ENCODE measurements around the gene CYTH3. TPM values are rescaled to one million over a fixed set of nuclear protein-coding genes. Genes with fewer than 3 reads are reported as not detected.
"Not testable (repeated sequence)": the region's sequence is repeated elsewhere in the genome, so short reads cannot be mapped to it uniquely, and the experiment has no call there.

Gene CYTH3
- total RNA-seq, 2 experiments from 2014 or later = 1.2 to 1.7 TPM

GRCh38 chr7:6158424-6159096 lies 113.9 kb downstream of the CYTH3 start:
- POLR2A ChIA-PET = no interaction called here
- H3K4me1 Mint-ChIP-seq = peaks cover 23% of the 10 kb centered on the region
- DNase-seq = no peak
- H3K36me3 Mint-ChIP-seq (ENCODE audit: low read depth) = peaks cover 42% of the 10 kb centered on the region
- H3K27me3 Mint-ChIP-seq = no peaks in the 10 kb centered on the region
- H3K4me3 Mint-ChIP-seq = no peak overlapping the region
- H3K27ac Mint-ChIP-seq = no peak overlapping the region
- CTCF ChIA-PET = no interaction called here
- no peaks in the 10 kb centered on the region for H3K9me3 Mint-ChIP-seq

GRCh38 chr7:6157685-6158423 lies 114.6 kb downstream of the CYTH3 start:
- H3K36me3 Mint-ChIP-seq (ENCODE audit: low read depth) = peaks cover 46% of the 10 kb centered on the region
- no peaks in the 10 kb centered on the region for H3K9me3 Mint-ChIP-seq
- H3K27ac Mint-ChIP-seq = no peak overlapping the region

DNA sequence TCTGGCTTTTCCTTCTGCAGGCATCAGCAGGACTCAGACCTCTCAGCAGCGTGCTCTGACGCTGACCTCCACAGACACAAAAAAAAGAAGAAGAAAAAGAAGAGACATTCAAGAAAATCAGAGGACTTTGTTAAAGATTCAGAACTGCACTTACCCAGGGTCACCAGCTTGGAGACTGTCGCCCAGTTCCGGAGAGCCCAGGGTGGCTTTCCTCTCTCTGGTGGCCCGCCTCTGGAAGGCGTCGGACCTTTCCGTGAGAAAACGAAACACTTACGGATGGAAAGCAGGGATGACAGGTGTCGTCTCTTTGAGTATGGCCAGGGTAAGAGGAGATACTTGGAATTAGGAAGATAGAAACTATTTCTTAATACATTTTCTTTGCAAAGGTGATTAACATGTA lies 115.7 kb downstream of the CYTH3 start:
- no peaks in the 10 kb centered on the region for H3K27me3 Mint-ChIP-seq
- CTCF ChIA-PET = no interaction called here
- POLR2A ChIA-PET = no interaction called here
- H3K4me3 Mint-ChIP-seq = no peak overlapping the region
- no peaks in the 10 kb centered on the region for H3K9me3 Mint-ChIP-seq
- peaks cover 9% of the 10 kb centered on the region for H3K4me1 Mint-ChIP-seq
- no peak for DNase-seq
- peaks cover 54% of the 10 kb centered on the region for H3K36me3 Mint-ChIP-seq (ENCODE audit: low read depth)
- no peak overlapping the region for H3K27ac Mint-ChIP-seq

More at GRCh38 chr7:6157685-6158423, 114.6 kb downstream of the CYTH3 start:
- Mint-ChIP-seq H3K4me1 (peaks cover 18% of the 10 kb centered on the region), H3K27me3 (no peaks in the 10 kb centered on the region), H3K4me3 (no peak overlapping the region)
- no peak for DNase-seq
- POLR2A ChIA-PET = no interaction called here
- CTCF ChIA-PET = no interaction called here

GRCh38 chr7:6155596-6155995 lies 116.8 kb downstream of the CYTH3 start:
- DNase-seq = no peak
- ChIA-PET POLR2A (no interaction called here), CTCF (no interaction called here)
- H3K4me3 Mint-ChIP-seq = no peak overlapping the region
- H3K4me1 Mint-ChIP-seq = no peaks in the 10 kb centered on the region
- H3K9me3 Mint-ChIP-seq = no peaks in the 10 kb centered on the region
- peaks cover 57% of the 10 kb centered on the region for H3K36me3 Mint-ChIP-seq (ENCODE audit: low read depth)
- no peak overlapping the region for H3K27ac Mint-ChIP-seq
- no peaks in the 10 kb centered on the region for H3K27me3 Mint-ChIP-seq

DNA sequence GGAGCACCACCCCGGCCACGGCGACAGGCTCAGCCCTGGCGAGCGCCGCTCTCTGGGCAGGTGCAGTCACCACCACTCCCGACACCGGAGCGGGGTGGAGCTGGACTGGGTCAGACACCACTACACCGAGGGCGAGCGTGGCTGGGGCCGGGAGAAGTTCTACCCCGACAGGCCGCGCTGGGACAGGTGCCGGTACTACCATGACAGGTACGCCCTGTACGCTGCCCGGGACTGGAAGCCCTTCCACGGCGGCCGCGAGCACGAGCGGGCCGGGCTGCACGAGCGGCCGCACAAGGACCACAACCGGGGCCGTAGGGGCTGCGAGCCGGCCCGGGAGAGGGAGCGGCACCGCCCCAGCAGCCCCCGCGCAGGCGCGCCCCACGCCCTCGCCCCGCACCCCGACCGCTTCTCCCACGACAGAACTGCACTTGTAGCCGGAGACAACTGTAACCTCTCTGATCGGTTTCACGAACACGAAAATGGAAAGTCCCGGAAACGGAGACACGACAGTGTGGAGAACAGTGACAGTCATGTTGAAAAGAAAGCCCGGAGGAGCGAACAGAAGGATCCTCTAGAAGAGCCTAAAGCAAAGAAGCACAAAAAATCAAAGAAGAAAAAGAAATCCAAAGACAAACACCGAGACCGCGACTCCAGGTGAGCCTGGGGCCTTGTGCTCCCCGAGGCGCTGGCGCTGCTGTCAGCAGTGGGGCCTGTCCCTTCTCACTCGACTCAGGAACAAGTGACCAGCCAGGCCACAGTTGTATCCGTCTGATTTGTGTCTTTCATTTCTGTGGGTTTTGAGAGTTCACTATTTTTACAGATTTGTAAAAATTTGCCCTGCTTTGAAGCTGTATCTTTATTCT lies 117.7 kb downstream of the CYTH3 start:
- Mint-ChIP-seq H3K4me1 (no peaks in the 10 kb centered on the region), H3K27me3 (no peaks in the 10 kb centered on the region), H3K27ac (no peak overlapping the region), H3K9me3 (no peaks in the 10 kb centered on the region), H3K4me3 (no peak overlapping the region), H3K36me3 (ENCODE audit: low read depth) (peaks cover 61% of the 10 kb centered on the region)
- CTCF ChIA-PET = no interaction called here
- no peak for DNase-seq
- POLR2A ChIA-PET = no interaction called here

GRCh38 chr7:6153646-6154541 lies 118.5 kb downstream of the CYTH3 start:
- Mint-ChIP-seq H3K4me3 (no peak overlapping the region), H3K27me3 (no peaks in the 10 kb centered on the region), H3K36me3 (ENCODE audit: low read depth) (peaks cover 65% of the 10 kb centered on the region), H3K9me3 (no peaks in the 10 kb centered on the region), H3K4me1 (no peaks in the 10 kb centered on the region), H3K27ac (no peak overlapping the region)
- ChIA-PET CTCF (no interaction called here), POLR2A (no interaction called here)
- no peak for DNase-seq

DNA sequence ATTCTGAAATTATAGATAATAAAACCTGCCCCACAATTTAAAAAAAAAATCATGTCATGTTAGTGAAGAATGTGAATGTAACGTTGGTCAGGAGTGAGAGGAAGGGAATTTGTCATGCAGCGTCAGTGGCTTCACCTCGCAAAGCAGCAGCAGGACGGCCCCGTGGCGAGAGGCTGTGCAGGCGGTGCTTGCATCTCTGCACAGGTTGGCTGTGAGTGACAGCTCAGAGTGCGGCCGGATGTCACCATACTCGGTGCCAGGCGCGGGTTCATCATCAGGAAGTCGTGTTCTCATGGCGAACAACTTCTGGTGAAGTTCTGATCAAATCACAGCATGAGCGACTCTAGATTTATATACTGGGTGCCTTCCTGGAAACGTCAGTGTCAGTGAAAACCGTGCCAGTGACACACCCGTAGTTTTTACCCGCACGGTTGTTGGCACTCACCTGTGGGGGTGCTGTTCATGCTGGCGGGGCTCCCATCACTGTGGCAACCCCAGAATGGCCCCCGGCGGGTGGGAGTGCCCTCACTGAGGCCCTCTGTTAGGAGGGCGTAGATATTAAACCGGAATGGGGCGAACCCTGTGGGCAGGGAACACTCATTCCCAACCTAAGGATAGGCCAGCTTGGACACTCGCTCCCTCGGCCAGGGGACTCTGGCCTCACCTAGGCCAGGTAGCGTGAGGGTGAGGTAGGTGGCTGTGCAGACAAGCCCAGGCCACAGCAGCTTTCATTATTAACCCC lies 120.3 kb downstream of the CYTH3 start:
- H3K4me3 Mint-ChIP-seq = no peak overlapping the region
- H3K27ac Mint-ChIP-seq = no peak overlapping the region
- H3K36me3 Mint-ChIP-seq (ENCODE audit: low read depth) = peaks cover 69% of the 10 kb centered on the region
- H3K27me3 Mint-ChIP-seq = no peaks in the 10 kb centered on the region
- no peaks in the 10 kb centered on the region for H3K4me1 Mint-ChIP-seq
- no peaks in the 10 kb centered on the region for H3K9me3 Mint-ChIP-seq
- ChIA-PET POLR2A (interaction anchor here (0.5 kb wide), 1 partner anchor 241 kb away, joined by 3 read pairs; no protein-coding TSS in a partner anchor), CTCF (no interaction called here)
- no peak for DNase-seq

DNA sequence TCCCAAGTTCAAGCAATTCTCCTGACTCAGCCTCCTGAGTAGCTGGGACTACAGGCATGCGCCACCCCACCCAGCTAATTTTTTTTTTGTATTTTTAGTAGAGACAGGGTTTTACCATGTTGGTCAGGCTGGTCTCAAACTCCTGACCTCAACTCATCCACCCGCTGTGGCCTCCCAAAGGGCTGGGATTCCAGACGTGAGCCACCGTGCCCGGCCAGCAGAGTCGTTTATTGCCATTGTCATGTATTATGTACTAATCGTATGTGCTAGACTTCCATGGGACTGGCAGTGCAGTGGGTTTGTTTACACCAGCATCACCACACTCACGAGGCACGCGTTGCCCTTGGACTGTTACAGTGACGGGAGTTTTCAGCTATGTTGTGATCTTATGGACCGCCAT lies 120.9 kb downstream of the CYTH3 start:
- CTCF ChIA-PET, H3K4me3 Mint-ChIP-seq, H3K4me1 Mint-ChIP-seq, H3K27ac Mint-ChIP-seq, DNase-seq, H3K9me3 Mint-ChIP-seq, POLR2A ChIA-PET, H3K27me3 Mint-ChIP-seq: not testable (repeated sequence)
- H3K36me3 Mint-ChIP-seq (ENCODE audit: low read depth) = peaks cover 69% of the 10 kb centered on the region

DNA sequence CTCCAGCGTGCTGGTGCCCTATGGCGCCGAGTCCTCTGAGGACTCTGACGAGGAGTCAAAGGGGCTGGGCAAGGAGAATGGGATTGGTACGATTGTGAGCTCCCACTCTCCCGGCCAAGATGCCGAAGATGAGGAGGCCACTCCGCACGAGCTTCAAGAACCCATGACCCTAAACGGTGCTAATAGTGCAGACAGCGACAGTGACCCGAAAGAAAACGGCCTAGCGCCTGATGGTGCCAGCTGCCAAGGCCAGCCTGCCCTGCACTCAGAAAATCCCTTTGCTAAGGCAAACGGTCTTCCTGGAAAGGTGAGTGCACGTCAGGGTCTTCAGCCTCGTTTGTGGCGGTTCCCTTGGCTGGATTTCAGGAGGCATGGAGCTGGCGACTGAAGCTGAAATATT lies 122.4 kb downstream of the CYTH3 start:
- no peaks in the 10 kb centered on the region for H3K4me1 Mint-ChIP-seq
- H3K9me3 Mint-ChIP-seq = no peaks in the 10 kb centered on the region
- DNase-seq = no peak
- peaks cover 70% of the 10 kb centered on the region for H3K36me3 Mint-ChIP-seq (ENCODE audit: low read depth)
- H3K27me3 Mint-ChIP-seq = no peaks in the 10 kb centered on the region
- ChIA-PET CTCF (no interaction called here), POLR2A (no interaction called here)
- H3K27ac Mint-ChIP-seq = no peak overlapping the region
- no peak overlapping the region for H3K4me3 Mint-ChIP-seq

DNA sequence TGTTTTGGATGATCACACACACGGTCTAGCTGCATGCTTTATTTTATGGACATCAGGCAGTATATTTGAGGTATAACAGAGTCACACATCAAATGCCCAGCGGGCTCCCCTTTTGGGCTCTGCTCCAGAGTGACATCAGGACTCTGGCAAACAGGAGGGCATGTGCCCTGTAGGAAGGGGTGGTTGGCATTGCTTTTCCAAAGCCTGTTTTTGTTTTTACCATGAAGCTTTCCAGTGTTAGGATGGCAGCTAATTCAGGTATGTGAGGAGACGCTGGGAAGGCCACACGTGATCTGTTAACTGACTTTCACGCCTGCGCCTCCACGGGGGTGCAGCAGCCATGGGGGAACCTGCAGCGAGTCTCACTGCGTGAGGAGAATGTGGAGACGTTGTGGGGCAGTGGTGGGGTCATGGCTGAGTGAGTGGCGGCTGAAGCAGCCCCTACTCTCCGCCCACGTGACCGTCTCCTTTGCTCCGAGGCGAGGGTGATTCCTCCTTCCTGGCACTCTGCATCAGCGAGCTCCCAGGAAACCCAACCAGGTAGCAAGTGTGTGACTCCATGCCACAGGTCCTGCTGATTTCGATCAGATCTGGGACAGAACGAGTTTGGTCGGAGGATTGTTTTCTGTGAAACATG lies 123.6 kb downstream of the CYTH3 start:
- H3K27me3 Mint-ChIP-seq = no peaks in the 10 kb centered on the region
- CTCF ChIA-PET = no interaction called here
- POLR2A ChIA-PET = no interaction called here
- H3K27ac Mint-ChIP-seq = no peak overlapping the region
- H3K9me3 Mint-ChIP-seq = no peaks in the 10 kb centered on the region
- H3K4me3 Mint-ChIP-seq = no peak overlapping the region
- peaks cover 77% of the 10 kb centered on the region for H3K36me3 Mint-ChIP-seq (ENCODE audit: low read depth)
- DNase-seq = no peak
- H3K4me1 Mint-ChIP-seq = peaks cover 5% of the 10 kb centered on the region

DNA sequence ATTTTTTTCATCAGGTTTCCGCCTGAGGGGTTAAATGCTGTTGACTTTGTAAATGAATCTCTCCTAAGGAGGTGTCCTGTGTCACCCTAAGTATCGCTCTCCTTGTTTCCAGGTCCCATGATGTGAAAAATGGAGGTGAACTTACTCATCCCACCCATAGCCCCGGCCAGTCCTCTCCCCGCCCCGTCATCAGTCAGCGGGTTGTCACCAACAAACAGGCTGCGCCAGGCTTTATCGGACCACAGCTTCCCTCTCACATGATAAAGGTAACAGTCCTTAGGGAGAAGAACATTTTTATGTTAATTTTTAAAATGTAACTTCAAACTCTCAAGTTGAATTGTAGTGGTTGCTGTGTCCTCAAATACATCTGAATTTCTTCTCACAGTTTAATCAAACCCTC lies 124.8 kb downstream of the CYTH3 start:
- no peak overlapping the region for H3K4me3 Mint-ChIP-seq
- peaks cover 80% of the 10 kb centered on the region for H3K36me3 Mint-ChIP-seq (ENCODE audit: low read depth)
- DNase-seq = no peak
- no peaks in the 10 kb centered on the region for H3K27me3 Mint-ChIP-seq
- POLR2A ChIA-PET = no interaction called here
- CTCF ChIA-PET = no interaction called here
- no peak overlapping the region for H3K27ac Mint-ChIP-seq
- H3K4me1 Mint-ChIP-seq = peaks cover 16% of the 10 kb centered on the region
- no peaks in the 10 kb centered on the region for H3K9me3 Mint-ChIP-seq

DNA sequence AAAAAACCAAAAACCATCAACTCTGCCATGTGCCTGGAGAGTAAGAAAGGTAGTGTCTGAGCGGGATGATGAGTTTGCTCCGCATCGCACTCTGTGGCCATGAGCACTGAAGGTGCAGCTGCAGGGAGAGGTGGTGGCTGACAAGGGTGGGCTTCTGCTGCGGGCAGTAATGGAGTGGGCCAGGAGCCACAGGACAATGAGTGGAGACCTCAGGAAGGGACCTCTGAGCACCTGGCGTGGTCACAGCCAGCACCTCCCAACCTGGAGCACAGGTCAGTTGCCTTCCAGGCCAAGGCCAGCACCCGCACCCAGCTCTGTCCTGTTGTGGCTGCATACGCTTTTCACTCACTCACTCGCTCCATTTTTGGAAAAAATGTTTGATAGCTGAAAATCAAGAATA lies 125.8 kb downstream of the CYTH3 start:
- no peak overlapping the region for H3K27ac Mint-ChIP-seq
- no peaks in the 10 kb centered on the region for H3K9me3 Mint-ChIP-seq
- no peak for DNase-seq
- H3K36me3 Mint-ChIP-seq (ENCODE audit: low read depth) = peaks cover 77% of the 10 kb centered on the region
- ChIA-PET CTCF (no interaction called here), POLR2A (interaction anchor here (0.6 kb wide), 1 partner anchor 17 kb away, joined by 3 read pairs; no protein-coding TSS in a partner anchor)
- no peaks in the 10 kb centered on the region for H3K27me3 Mint-ChIP-seq
- no peak overlapping the region for H3K4me3 Mint-ChIP-seq
- peaks cover 18% of the 10 kb centered on the region for H3K4me1 Mint-ChIP-seq
